T-helper 17 cell (primary cell): Measurements from ENCODE around the gene TENM4. TPM values are rescaled to one million over a fixed set of nuclear protein-coding genes. Genes with fewer than 3 reads are reported as not detected.
A peak's percentile ranks its signal among the peaks of the same experiment; 100 is the strongest.

Experiments
- ATAC-seq: fragments of 150-1000 bp; cut with Tn5 transposase; 2 replicates; pipeline ENCODE4 v1.10.0; 2021; ENCODE audit warnings: mild to moderate bottlenecking, moderate library complexity
- DNase-seq, 3 donors: peaks; one replicate each; pipeline versions ENCODE4 v3.0.0 to v3.0.0-alpha.2; 2020 to 2021
- H3K9me3 ChIP-seq: one replicate; pipeline ENCODE4 v1.7.0; 2013; ENCODE audit warnings: low read length, mild to moderate bottlenecking; ENCODE audit not compliant: control insufficient read depth, poor library complexity, severe bottlenecking
- H3K27ac Mint-ChIP-seq: one replicate; pipeline ENCODE4 v1.8.0; 2022; ENCODE audit warnings: mild to moderate bottlenecking, moderate library complexity, mixed read lengths
- H3K27me3 Mint-ChIP-seq: one replicate; pipeline ENCODE4 v1.8.0; 2022; ENCODE audit warnings: mixed read lengths
- H3K36me3 Mint-ChIP-seq: one replicate; pipeline ENCODE4 v1.8.0; 2022; ENCODE audit warnings: low read depth, mixed read lengths
- H3K4me1 Mint-ChIP-seq: one replicate; pipeline ENCODE4 v1.8.0; 2022; ENCODE audit warnings: mild to moderate bottlenecking, mixed read lengths
- H3K4me3 Mint-ChIP-seq: one replicate; pipeline ENCODE4 v1.8.0; 2022; ENCODE audit warnings: mild to moderate bottlenecking, moderate library complexity, mixed read lengths
- total RNA-seq, 4 donors: library from RNA in 2 of 4; stranded (reverse) in 2 of 4; gene quantifications; one replicate each; pipeline ENCODE4 v1.2.3 and lab custom pipeline; 2022 to 2026

The TENM4 gene
- total RNA-seq, 2 donors from 2014 or later, result 0.31 to 0.97 TPM

DNA sequence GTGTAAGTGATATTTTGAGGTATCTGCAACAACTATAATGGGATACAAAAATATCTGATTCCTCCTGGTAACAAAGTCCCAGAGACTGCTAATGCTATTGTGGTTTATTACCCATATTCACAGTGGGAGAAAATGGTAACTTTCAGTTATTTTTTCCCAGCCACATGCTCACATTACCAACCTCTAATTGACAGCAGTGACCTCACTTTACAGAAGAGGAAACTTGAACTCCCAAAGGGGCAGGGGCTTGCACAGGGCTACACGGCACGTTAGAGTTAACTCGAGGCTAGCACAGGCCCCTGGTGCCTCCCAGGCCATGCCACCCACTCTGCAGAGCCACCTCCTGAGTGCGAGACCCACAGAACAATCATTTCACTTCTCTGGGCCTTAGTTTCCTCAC is 132.4 kb downstream of the TENM4 start:
- no peak for DNase-seq
- no peaks in the 10 kb centered on the region for H3K9me3 ChIP-seq
- ATAC-seq, result no peak
- Mint-ChIP-seq H3K36me3 (no peaks in the 10 kb centered on the region), H3K27ac (no peak overlapping the region), H3K27me3 (no peaks in the 10 kb centered on the region), H3K4me3 (no peak overlapping the region), H3K4me1 (no peaks in the 10 kb centered on the region)

DNA sequence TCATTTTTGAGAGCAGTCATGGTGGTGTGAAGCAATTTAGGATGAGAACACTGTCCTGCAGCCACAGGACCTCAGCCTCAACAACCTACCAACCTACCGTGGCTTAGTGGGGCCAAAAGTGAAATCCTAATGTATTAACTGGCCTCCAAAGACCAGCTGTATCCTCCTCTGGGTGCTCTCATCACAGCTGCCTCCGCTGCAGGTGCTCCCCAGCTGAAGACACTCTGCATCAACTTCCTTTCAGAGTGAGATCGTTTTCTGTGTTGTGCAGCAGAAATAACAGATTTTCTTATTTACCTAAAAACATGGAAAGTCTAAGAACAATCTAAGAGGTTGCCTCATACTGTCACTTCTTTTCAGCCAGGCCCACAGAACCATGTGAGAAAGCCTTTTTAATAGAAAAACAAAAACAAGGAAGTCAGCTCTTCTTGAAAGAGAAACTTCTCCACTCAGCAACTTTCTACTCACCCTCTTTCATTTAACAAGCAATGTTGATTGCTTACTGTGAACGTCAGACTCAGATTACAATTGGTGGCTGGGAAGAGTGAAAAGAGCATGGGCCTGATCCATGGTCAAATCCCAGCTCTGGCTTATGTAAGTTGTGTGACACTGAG is 136.1 kb downstream of the TENM4 start:
- Mint-ChIP-seq H3K36me3 (no peaks in the 10 kb centered on the region), H3K4me1 (no peaks in the 10 kb centered on the region), H3K27ac (peak overlapping the region; percentile 16), H3K4me3 (peak overlapping the region; percentile 5), H3K27me3 (no peaks in the 10 kb centered on the region)
- DNase-seq (no peak), ATAC-seq (no peak)
- no peaks in the 10 kb centered on the region for H3K9me3 ChIP-seq

DNA sequence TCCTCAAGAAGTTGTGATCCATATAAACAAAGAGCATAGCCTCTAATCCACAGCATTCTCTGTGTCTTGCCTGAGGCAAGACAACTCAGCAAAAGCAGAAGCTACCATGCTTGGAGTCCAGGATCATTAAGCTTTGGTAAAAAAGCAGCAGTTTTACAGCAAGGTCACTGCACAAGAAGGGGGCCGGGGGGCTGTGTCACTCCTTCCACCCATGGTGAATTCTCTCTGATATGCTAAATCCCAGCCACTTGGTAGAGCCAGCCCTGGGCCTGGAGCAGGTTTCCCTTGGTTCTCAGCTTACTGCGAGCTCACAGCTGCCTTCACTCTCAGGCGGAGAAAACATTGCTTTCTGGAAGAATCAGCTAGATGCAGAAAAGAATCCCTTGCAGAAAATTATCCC is 144.7 kb downstream of the TENM4 start:
- H3K9me3 ChIP-seq, result no peaks in the 10 kb centered on the region
- ATAC-seq (no peak), DNase-seq (no peak)
- peaks cover 7% of the 10 kb centered on the region for H3K27me3 Mint-ChIP-seq
- H3K4me3 Mint-ChIP-seq, result no peak overlapping the region
- peaks cover 2% of the 10 kb centered on the region for H3K4me1 Mint-ChIP-seq
- no peaks in the 10 kb centered on the region for H3K36me3 Mint-ChIP-seq
- no peak overlapping the region for H3K27ac Mint-ChIP-seq

DNA sequence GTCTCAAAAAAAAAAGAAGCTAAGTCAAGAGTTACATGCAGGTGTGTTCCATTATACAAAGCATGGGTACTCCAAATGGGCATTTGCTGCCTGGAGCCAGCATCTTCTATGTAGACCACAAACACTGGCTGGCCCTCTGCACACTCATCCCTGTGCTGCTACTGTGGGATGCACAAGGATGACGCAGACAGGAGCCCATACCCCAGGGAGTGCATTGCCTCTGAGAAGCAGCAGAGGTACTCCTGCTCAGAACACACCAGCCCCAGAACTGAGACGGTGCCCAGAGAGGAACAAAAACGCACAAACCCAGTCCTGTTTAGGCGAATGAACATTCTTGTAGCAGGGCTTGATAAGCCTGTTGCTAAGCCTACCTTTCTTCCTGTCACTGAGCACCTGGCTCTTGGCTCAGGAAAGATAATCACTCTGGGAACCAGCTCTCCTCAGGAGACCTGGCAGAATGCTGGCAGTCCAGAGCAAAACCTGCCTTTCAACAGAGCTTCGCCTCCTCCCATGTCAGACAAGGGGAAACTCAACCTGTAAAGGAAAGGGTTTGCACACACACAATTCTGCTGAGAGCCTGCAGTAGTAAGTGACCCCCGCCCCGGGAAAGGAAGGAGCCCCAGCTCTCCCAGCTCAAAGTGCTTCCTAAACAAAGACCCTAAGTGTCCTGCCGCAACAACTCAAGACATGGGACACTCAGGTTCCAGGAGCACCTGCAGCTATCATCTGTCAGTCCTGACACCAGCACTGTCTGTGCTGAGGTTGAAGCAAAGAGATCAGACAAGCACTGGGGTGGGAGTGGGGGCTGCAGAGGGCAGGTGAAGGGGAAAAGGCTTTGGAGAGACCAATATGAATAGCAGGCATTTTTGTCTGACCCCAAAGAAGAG is 145.7 kb downstream of the TENM4 start:
- Mint-ChIP-seq H3K4me1 (peaks cover 2% of the 10 kb centered on the region), H3K4me3 (no peak overlapping the region), H3K27me3 (peaks cover 12% of the 10 kb centered on the region), H3K27ac (no peak overlapping the region), H3K36me3 (no peaks in the 10 kb centered on the region)
- DNase-seq, result no peak
- no peaks in the 10 kb centered on the region for H3K9me3 ChIP-seq
- no peak for ATAC-seq

DNA sequence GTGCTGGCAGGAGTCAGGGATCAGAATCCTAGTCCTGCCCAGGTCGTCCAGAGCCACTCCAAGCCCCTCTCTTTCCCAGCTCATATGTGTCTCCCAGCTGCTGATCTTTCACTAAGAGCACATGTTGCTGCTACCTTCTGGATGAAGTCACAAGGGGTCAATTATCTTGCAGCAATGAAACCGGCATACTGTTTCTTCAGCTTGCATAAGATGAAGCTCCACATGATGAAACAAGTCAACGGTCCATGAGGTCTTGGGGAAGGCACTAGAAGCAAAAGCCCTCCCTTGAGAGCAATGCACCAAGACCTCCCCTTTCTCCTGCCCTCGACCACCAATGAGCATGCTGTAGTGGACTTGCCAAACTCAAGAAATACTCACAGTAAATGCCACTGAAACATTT is 148.9 kb downstream of the TENM4 start:
- Mint-ChIP-seq H3K27ac (no peak overlapping the region), H3K36me3 (no peaks in the 10 kb centered on the region), H3K4me1 (peaks cover 2% of the 10 kb centered on the region), H3K27me3 (peaks cover 12% of the 10 kb centered on the region), H3K4me3 (no peak overlapping the region)
- no peak for DNase-seq
- no peak for ATAC-seq
- no peaks in the 10 kb centered on the region for H3K9me3 ChIP-seq

DNA sequence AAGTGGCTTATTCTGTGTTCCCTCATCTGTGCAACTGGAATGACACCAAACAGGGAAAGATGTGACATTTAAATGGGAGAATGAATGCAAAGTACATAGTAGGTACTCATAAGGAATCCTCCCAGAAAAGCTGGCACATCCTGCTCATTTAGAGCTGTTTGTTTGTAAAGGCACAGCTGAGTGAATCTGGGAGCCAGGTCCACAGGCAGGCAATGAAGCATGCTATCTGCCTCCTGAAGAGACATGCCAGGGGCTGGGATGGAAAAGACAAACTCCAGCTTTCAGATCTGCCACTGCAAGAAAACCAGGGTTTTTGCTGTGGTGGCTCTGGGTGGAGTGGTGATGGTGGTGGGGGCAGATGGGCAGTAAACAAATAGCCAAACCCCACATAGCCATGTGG is 150.1 kb downstream of the TENM4 start:
- peaks cover under 1% of the 10 kb centered on the region for H3K4me1 Mint-ChIP-seq
- H3K36me3 Mint-ChIP-seq, result no peaks in the 10 kb centered on the region
- no peaks in the 10 kb centered on the region for H3K9me3 ChIP-seq
- ATAC-seq (no peak), DNase-seq (no peak)
- H3K27ac Mint-ChIP-seq, result no peak overlapping the region
- H3K27me3 Mint-ChIP-seq, result peaks cover 8% of the 10 kb centered on the region
- no peak overlapping the region for H3K4me3 Mint-ChIP-seq

DNA sequence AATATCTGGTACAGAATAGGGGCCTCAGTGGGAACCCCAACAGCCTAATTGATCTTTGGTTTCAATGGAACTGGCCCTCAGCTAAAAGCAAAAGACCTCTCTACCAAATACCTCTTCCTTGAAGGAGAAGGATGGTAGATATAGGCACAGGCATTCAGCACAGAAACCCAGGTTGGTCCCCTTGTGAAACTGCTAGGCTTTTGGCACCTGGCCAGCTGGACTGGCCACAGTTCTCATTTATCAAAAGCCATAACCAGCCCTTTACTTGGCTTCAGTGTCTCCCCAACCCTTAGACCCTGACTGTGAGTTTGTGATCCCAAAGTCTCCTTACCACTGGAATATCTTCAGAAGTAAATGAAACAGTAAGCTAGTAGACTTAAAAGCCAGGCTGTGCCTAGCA is 152.9 kb downstream of the TENM4 start:
- Mint-ChIP-seq H3K27me3 (peaks cover 5% of the 10 kb centered on the region), H3K4me3 (no peak overlapping the region), H3K27ac (no peak overlapping the region), H3K4me1 (no peaks in the 10 kb centered on the region), H3K36me3 (no peaks in the 10 kb centered on the region)
- ATAC-seq (no peak), DNase-seq (no peak)
- H3K9me3 ChIP-seq, result no peaks in the 10 kb centered on the region

DNA sequence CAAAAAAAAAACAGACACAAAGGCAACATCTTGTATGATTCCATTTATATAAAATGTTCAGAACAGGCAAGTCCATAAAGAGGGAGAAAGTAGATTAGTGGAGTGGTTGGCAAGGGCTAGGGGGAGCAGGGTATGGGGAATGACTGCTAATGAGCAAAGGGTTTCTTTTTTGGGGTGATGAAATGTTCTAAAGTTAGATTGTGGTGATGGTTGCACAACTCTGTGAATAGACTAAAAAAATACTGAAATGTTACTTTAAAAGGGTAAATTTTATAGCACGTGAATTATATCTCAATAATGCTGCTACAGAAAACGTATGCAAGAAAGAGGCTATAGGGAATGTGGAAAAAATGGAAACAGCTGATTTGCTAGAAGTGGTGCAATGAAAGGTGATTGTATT is 155.1 kb downstream of the TENM4 start:
- Mint-ChIP-seq H3K4me1 (no peaks in the 10 kb centered on the region), H3K27ac (no peak overlapping the region), H3K27me3 (peaks cover under 1% of the 10 kb centered on the region), H3K4me3 (no peak overlapping the region), H3K36me3 (no peaks in the 10 kb centered on the region)
- DNase-seq (no peak), ATAC-seq (no peak)
- H3K9me3 ChIP-seq, result no peaks in the 10 kb centered on the region

DNA sequence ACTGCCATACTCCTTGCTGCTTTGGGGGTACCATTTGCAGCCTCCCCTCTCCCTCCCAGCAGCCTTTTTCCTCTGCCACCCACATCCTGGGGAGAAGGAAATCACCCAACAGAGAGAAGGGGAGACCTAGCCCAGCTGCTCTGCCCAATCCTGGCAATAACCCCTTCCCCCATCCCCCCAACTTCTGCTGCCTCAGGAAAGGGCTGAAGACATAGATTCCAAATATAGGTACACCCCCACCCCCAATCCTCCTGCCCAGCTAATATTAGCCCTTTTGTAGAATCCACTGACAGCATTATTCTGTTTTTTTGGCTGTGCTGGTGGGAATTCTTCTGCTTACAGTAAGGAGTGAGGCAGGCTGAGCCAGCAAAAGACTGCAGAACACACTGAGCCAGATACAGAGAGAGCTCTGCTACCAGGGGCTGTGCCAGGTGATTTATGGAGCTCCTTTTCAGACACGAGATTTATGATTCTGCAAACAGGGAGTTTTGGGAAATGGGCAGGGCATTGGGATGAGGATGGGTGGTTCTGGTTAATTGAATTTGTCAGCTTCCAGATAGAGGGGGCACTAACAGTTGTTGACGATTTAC is 164.0 kb downstream of the TENM4 start:
- no peak overlapping the region for H3K27ac Mint-ChIP-seq
- ATAC-seq (no peak), DNase-seq (no peak)
- no peaks in the 10 kb centered on the region for H3K36me3 Mint-ChIP-seq
- peaks cover 19% of the 10 kb centered on the region for H3K27me3 Mint-ChIP-seq
- H3K4me1 Mint-ChIP-seq, result no peaks in the 10 kb centered on the region
- H3K4me3 Mint-ChIP-seq, result no peak overlapping the region
- no peaks in the 10 kb centered on the region for H3K9me3 ChIP-seq

DNA sequence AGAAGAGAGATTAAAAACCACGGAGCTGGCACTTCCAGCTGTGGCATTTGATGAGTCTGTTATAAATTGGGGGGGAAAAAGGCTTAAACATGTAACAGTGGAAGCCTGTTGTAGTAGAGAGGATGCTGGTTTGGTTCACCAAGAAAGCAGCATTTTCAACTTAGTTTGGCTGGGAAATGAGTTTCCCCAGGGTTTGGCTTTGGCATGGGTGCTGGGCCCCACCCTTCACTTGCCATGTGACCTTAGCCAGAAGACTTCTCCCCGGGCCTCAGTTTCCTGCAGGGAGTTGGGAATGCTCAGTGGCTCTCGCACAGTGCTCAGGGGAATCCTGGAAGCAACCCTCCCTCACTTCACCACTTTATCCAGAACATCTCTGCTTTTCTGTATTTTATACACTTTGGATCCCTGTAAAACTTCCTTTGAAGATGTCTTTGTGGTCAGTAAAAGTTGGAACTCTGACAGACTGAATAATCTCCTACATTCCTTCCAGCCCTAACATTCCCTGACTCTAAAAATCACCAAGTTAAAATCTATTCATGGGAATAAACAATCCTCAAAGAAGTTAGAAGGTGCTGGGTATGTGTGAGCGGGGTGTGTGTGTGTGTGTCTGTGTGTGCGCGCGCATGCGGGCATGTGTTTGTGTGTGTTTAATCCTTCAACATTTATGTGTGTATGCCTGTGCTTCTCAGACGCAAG is 166.0 kb downstream of the TENM4 start:
- no peak for DNase-seq
- Mint-ChIP-seq H3K27me3 (peaks cover 13% of the 10 kb centered on the region), H3K36me3 (no peaks in the 10 kb centered on the region), H3K27ac (no peak overlapping the region), H3K4me1 (no peaks in the 10 kb centered on the region), H3K4me3 (no peak overlapping the region)
- ATAC-seq, result no peak
- no peaks in the 10 kb centered on the region for H3K9me3 ChIP-seq

DNA sequence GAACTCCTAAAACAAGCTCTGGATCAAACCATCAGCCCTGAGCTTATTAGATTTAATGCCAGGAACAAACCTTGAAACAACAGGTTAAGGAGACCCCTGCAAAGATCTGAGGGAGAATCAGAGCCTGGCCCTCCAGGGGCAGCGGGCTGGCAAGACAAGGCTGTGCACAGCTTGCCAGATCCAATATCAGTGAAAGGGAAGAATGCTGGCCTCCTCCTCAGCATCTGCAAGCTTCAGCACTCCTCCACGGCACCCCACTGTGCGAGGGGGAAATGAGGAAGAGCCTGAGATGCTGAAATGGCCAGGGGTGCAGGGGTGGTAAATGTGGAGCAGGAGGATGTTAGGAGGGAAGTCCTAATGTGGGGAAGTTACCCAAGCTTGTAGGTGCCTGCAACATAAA is 167.0 kb downstream of the TENM4 start:
- ATAC-seq (no peak), DNase-seq (no peak)
- peaks cover 13% of the 10 kb centered on the region for H3K27me3 Mint-ChIP-seq
- no peaks in the 10 kb centered on the region for H3K36me3 Mint-ChIP-seq
- H3K4me3 Mint-ChIP-seq, result no peak overlapping the region
- no peaks in the 10 kb centered on the region for H3K9me3 ChIP-seq
- no peaks in the 10 kb centered on the region for H3K4me1 Mint-ChIP-seq
- no peak overlapping the region for H3K27ac Mint-ChIP-seq

DNA sequence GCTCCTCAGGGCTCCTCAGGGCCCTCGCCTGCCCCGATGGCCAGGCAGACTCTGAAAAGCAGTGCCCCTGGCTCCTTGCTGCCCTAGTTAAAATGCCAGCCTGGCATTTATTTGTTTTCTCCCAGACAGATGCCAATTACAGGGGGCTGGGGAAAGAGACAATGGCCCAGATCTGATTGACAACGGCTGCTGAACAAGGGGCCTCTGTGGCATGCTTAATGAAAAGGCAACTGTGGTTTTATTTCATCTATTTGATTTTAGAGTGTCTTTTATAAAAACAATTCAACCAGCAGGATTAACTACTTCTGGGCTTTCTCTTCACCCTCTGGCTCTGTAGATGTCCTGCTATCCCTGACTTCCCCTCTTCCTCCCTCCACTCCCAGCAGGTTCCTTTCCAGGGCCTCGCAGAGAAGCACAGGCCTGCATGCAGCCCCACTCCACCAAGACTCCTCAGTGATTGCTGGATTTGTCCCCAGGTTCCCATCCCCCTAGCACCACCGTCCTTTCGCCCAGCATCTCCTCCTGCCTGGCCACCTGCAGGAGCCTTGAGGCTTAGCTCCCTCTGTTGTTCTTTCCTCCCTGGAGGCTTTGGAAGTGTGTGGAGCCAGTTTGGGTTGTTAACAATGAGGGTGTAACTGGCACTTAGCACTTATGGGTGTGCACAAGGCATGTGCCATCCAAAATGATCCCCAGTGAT is 171.1 kb downstream of the TENM4 start:
- ATAC-seq, result no peak
- DNase-seq, result no peak
- Mint-ChIP-seq H3K36me3 (no peaks in the 10 kb centered on the region), H3K27ac (no peak overlapping the region), H3K4me3 (no peak overlapping the region), H3K27me3 (peaks cover 6% of the 10 kb centered on the region), H3K4me1 (no peaks in the 10 kb centered on the region)
- no peaks in the 10 kb centered on the region for H3K9me3 ChIP-seq

DNA sequence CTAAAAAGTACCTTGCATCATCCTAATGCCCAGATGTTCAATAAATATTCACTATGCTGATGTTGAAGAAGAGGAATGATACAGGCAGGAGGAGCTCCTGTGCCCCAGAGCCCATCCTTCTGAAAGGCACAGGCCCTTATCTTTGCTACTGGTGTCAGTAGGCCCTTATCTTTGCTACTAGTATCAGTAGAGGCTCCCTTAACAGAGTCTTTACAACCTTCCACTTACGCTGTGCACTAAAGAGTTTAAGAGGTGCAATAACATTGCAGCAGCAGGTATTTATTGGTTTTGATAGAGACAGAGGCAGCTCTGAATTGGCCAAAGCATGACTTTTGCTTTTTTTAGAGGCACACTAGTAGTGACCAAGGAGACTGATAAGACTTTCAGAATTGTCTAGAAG is 174.4 kb downstream of the TENM4 start:
- H3K4me3 Mint-ChIP-seq, result no peak overlapping the region
- DNase-seq, result no peak
- no peaks in the 10 kb centered on the region for H3K36me3 Mint-ChIP-seq
- H3K27me3 Mint-ChIP-seq, result no peaks in the 10 kb centered on the region
- no peak overlapping the region for H3K27ac Mint-ChIP-seq
- no peak for ATAC-seq
- H3K4me1 Mint-ChIP-seq, result no peaks in the 10 kb centered on the region
- H3K9me3 ChIP-seq, result no peaks in the 10 kb centered on the region
